ENCODE data around the gene TMC2. TPM values are rescaled to one million over a fixed set of nuclear protein-coding genes. Genes with fewer than 3 reads are reported as not detected.

TMC2 gene
- total RNA-seq, 2 experiments from 2014 or later = not detected

- DNase-seq (peak; percentile 15), ATAC-seq (no peak)
- Mint-ChIP-seq H3K36me3 (no peaks in the 10 kb centered on the region), H3K4me1 (no peaks in the 10 kb centered on the region), H3K9me3 (ENCODE audit: low read depth) (no peaks in the 10 kb centered on the region), H3K4me3 (no peak overlapping the region), H3K27me3 (peaks cover 71% of the 10 kb centered on the region), H3K27ac (no peak overlapping the region)
- CTCF ChIA-PET = no interaction called here
These were observed 39.9 kb downstream of the TMC2 start for GRCh38 chr20:2576317-2576727.

- CTCF ChIA-PET = no interaction called here
- ATAC-seq (no peak), DNase-seq (peak; percentile 34)
- Mint-ChIP-seq H3K36me3 (no peaks in the 10 kb centered on the region), H3K27ac (no peak overlapping the region), H3K9me3 (ENCODE audit: low read depth) (no peaks in the 10 kb centered on the region), H3K4me1 (no peaks in the 10 kb centered on the region), H3K4me3 (no peak overlapping the region), H3K27me3 (peaks cover 63% of the 10 kb centered on the region)
These were observed 42.3 kb downstream of the TMC2 start for GRCh38 chr20:2578475-2579192.

GRCh38 chr20:2585811-2586210, 49.4 kb downstream of the TMC2 start:
- ATAC-seq (no peak), DNase-seq (peak; percentile 9)
- Mint-ChIP-seq H3K4me3 (no peak overlapping the region), H3K27me3 (peaks cover 22% of the 10 kb centered on the region), H3K27ac (no peak overlapping the region), H3K9me3 (ENCODE audit: low read depth) (no peaks in the 10 kb centered on the region), H3K36me3 (no peaks in the 10 kb centered on the region), H3K4me1 (no peaks in the 10 kb centered on the region)
- CTCF ChIA-PET = no interaction called here

GRCh38 chr20:2593756-2594155, 57.4 kb downstream of the TMC2 start:
- ATAC-seq (no peak), DNase-seq (no peak)
- CTCF ChIA-PET = interaction anchor here (0.6 kb wide), 1 partner anchor 53 kb away, joined by 3 read pairs; no protein-coding TSS in a partner anchor
- H3K4me1 Mint-ChIP-seq = no peaks in the 10 kb centered on the region
- no peak overlapping the region for H3K4me3 Mint-ChIP-seq
- H3K9me3 Mint-ChIP-seq (ENCODE audit: low read depth) = no peaks in the 10 kb centered on the region
- H3K27me3 Mint-ChIP-seq = peaks cover 17% of the 10 kb centered on the region
- H3K27ac Mint-ChIP-seq = no peak overlapping the region
- no peaks in the 10 kb centered on the region for H3K36me3 Mint-ChIP-seq

- no peaks in the 10 kb centered on the region for H3K9me3 Mint-ChIP-seq (ENCODE audit: low read depth)
- DNase-seq (no peak), ATAC-seq (no peak)
- H3K27ac Mint-ChIP-seq = no peak overlapping the region
- H3K4me3 Mint-ChIP-seq = no peak overlapping the region
- H3K27me3 Mint-ChIP-seq = peaks cover 12% of the 10 kb centered on the region
- H3K4me1 Mint-ChIP-seq = no peaks in the 10 kb centered on the region
- CTCF ChIA-PET = no interaction called here
- no peaks in the 10 kb centered on the region for H3K36me3 Mint-ChIP-seq
These were observed 58.7 kb downstream of the TMC2 start for GRCh38 chr20:2595076-2595475.

GRCh38 chr20:2596673-2597279, 60.4 kb downstream of the TMC2 start:
- H3K27ac Mint-ChIP-seq = no peak overlapping the region
- DNase-seq (no peak), ATAC-seq (no peak)
- peaks cover 12% of the 10 kb centered on the region for H3K27me3 Mint-ChIP-seq
- H3K4me1 Mint-ChIP-seq = no peaks in the 10 kb centered on the region
- H3K36me3 Mint-ChIP-seq = no peaks in the 10 kb centered on the region
- no peak overlapping the region for H3K4me3 Mint-ChIP-seq
- H3K9me3 Mint-ChIP-seq (ENCODE audit: low read depth) = no peaks in the 10 kb centered on the region
- CTCF ChIA-PET = interaction anchor here (1.3 kb wide), 1 partner anchor 165 kb away, joined by 3 read pairs; no protein-coding TSS in a partner anchor

- ATAC-seq (no peak), DNase-seq (no peak)
- Mint-ChIP-seq H3K4me3 (no peak overlapping the region), H3K27ac (no peak overlapping the region), H3K36me3 (no peaks in the 10 kb centered on the region), H3K9me3 (ENCODE audit: low read depth) (no peaks in the 10 kb centered on the region), H3K4me1 (no peaks in the 10 kb centered on the region), H3K27me3 (peaks cover 8% of the 10 kb centered on the region)
- CTCF ChIA-PET = interaction anchor here (0.7 kb wide), 1 partner anchor 115 kb away, joined by 3 read pairs; no protein-coding TSS in a partner anchor
These were observed 63.1 kb downstream of the TMC2 start for GRCh38 chr20:2599288-2600006.

- DNase-seq (no peak), ATAC-seq (no peak)
- peaks cover 2% of the 10 kb centered on the region for H3K9me3 Mint-ChIP-seq (ENCODE audit: low read depth)
- no peaks in the 10 kb centered on the region for H3K4me1 Mint-ChIP-seq
- CTCF ChIA-PET = no interaction called here
- H3K27ac Mint-ChIP-seq = no peak overlapping the region
- H3K4me3 Mint-ChIP-seq = no peak overlapping the region
- H3K36me3 Mint-ChIP-seq = peaks cover under 1% of the 10 kb centered on the region
- peaks cover 8% of the 10 kb centered on the region for H3K27me3 Mint-ChIP-seq
These were observed 65.8 kb downstream of the TMC2 start for GRCh38 chr20:2602046-2602735.

- H3K9me3 Mint-ChIP-seq (ENCODE audit: low read depth) = peaks cover 4% of the 10 kb centered on the region
- H3K36me3 Mint-ChIP-seq = peaks cover 3% of the 10 kb centered on the region
- no peak for DNase-seq
- CTCF ChIA-PET = no interaction called here
- ATAC-seq = no peak
- H3K4me3 Mint-ChIP-seq = no peak overlapping the region
- H3K27ac Mint-ChIP-seq = no peak overlapping the region
- no peaks in the 10 kb centered on the region for H3K4me1 Mint-ChIP-seq
- peaks cover 8% of the 10 kb centered on the region for H3K27me3 Mint-ChIP-seq
These were observed 66.4 kb downstream of the TMC2 start for GRCh38 chr20:2602746-2603145.

- ATAC-seq = no peak
- no peaks in the 10 kb centered on the region for H3K27me3 Mint-ChIP-seq
- CTCF ChIA-PET = no interaction called here
These were observed 67.6 kb downstream of the TMC2 start for GRCh38 chr20:2603816-2604505.

GRCh38 chr20:2604506-2604835, 68.1 kb downstream of the TMC2 start:
- ATAC-seq = no peak
- H3K9me3 Mint-ChIP-seq (ENCODE audit: low read depth) = peaks cover 4% of the 10 kb centered on the region
- no peaks in the 10 kb centered on the region for H3K4me1 Mint-ChIP-seq
- H3K27ac Mint-ChIP-seq = no peak overlapping the region
- CTCF ChIA-PET = no interaction called here
- DNase-seq = no peak
- H3K4me3 Mint-ChIP-seq = no peak overlapping the region
- peaks cover 2% of the 10 kb centered on the region for H3K27me3 Mint-ChIP-seq
- peaks cover 3% of the 10 kb centered on the region for H3K36me3 Mint-ChIP-seq

More at GRCh38 chr20:2603816-2604505, 67.6 kb downstream of the TMC2 start:
- Mint-ChIP-seq H3K36me3 (peaks cover 3% of the 10 kb centered on the region), H3K4me1 (no peaks in the 10 kb centered on the region), H3K4me3 (no peak overlapping the region), H3K9me3 (ENCODE audit: low read depth) (peaks cover 4% of the 10 kb centered on the region), H3K27ac (no peak overlapping the region)
- no peak for DNase-seq

GRCh38 chr20:2606507-2607006, 70.2 kb downstream of the TMC2 start:
- peaks cover 3% of the 10 kb centered on the region for H3K36me3 Mint-ChIP-seq
- CTCF ChIA-PET = interaction anchor here (0.6 to 0.7 kb wide), 2 partner anchors 85 to 447 kb away, joined by 3 to 5 read pairs; no protein-coding TSS in a partner anchor
- peaks cover 4% of the 10 kb centered on the region for H3K9me3 Mint-ChIP-seq (ENCODE audit: low read depth)
- no peak for DNase-seq
- H3K4me1 Mint-ChIP-seq = no peaks in the 10 kb centered on the region
- no peak overlapping the region for H3K27ac Mint-ChIP-seq
- ATAC-seq = no peak
- peaks cover 10% of the 10 kb centered on the region for H3K27me3 Mint-ChIP-seq
- H3K4me3 Mint-ChIP-seq = no peak overlapping the region

- CTCF ChIA-PET = no interaction called here
- Mint-ChIP-seq H3K27me3 (peaks cover 20% of the 10 kb centered on the region), H3K36me3 (peaks cover 3% of the 10 kb centered on the region), H3K4me1 (no peaks in the 10 kb centered on the region), H3K27ac (no peak overlapping the region), H3K9me3 (ENCODE audit: low read depth) (peaks cover 4% of the 10 kb centered on the region), H3K4me3 (no peak overlapping the region)
- DNase-seq (no peak), ATAC-seq (no peak)
These were observed 74.0 kb downstream of the TMC2 start for GRCh38 chr20:2610326-2610725.

Data from activated CD8-positive, alpha-beta memory T cell treated with anti-CD3 and anti-CD28 coated beads, Interleukin-2, amount 10 ng/mL, durations not matched to agents 7 days and 5 days (primary cell).